ENCODE results near the gene MSANTD7. TPM values are rescaled to one million over a fixed set of nuclear protein-coding genes. Genes with fewer than 3 reads are reported as not detected.

Gene MSANTD7
- total RNA-seq, 1 experiment from 2014 or later, result 14.3 TPM

- no peak for TF ChIP-seq AFF4 (CRISPR knock-in tag; IDR thresholded peaks at IDR 0.05; ENCODE audit: borderline replicate concordance)
- no peak for TF ChIP-seq OVOL2 (CRISPR knock-in tag; IDR thresholded peaks at IDR 0.05; ENCODE audit: borderline replicate concordance)
- no peak for TF ChIP-seq ZBTB43 (CRISPR knock-in tag; IDR thresholded peaks at IDR 0.05)
- TF ChIP-seq NFE2L1 (CRISPR knock-in tag; IDR thresholded peaks at IDR 0.05), result no peak
Observed at GRCh38 chr10:14844948-14845347, 6.8 kb downstream of the MSANTD7 start (continued).

GRCh38 chr10:14852236-14852635 is 14.1 kb downstream of the MSANTD7 start:
- DNase-seq (ENCODE audit: low spot score) (no peak), ATAC-seq (no peak)
- Mint-ChIP-seq H3K9me3 (no peaks in the 10 kb centered on the region), H3K27me3 (ENCODE audit: low read depth) (no peaks in the 10 kb centered on the region), H3K27ac (no peak overlapping the region), H3K4me1 (no peaks in the 10 kb centered on the region), H3K36me3 (peaks cover 27% of the 10 kb centered on the region), H3K4me3 (no peak overlapping the region)
- TF ChIP-seq ZNF281 (CRISPR knock-in tag; IDR thresholded peaks at IDR 0.05), result no peak
- no peak for TF ChIP-seq FOXP1 (CRISPR knock-in tag; IDR thresholded peaks at IDR 0.05; ENCODE audit: borderline replicate concordance)
- no peak for TF ChIP-seq SP1 (CRISPR knock-in tag; conservative IDR thresholded peaks at IDR 0.05)
- TF ChIP-seq IRF2 (CRISPR knock-in tag; IDR thresholded peaks at IDR 0.05; ENCODE audit: borderline replicate concordance, low read depth), result no peak
- no peak for TF ChIP-seq TEAD1 (CRISPR knock-in tag; IDR thresholded peaks at IDR 0.05)
- no peak for TF ChIP-seq TEAD4 (CRISPR knock-in tag; IDR thresholded peaks at IDR 0.05)
- TF ChIP-seq ZNF671 (CRISPR knock-in tag; IDR thresholded peaks at IDR 0.05), result no peak
- TF ChIP-seq SMAD4 (CRISPR knock-in tag; IDR thresholded peaks at IDR 0.05), result no peak
- no peak for TF ChIP-seq ZNF263 (CRISPR knock-in tag; IDR thresholded peaks at IDR 0.05; ENCODE audit: low read depth)
- no peak for TF ChIP-seq MYBL2 (CRISPR knock-in tag; IDR thresholded peaks at IDR 0.05)
- TF ChIP-seq HMGA2 (CRISPR knock-in tag; IDR thresholded peaks at IDR 0.05), result no peak
- no peak for TF ChIP-seq USF2 (CRISPR knock-in tag; IDR thresholded peaks at IDR 0.05)
- no peak for TF ChIP-seq FOXJ3 (CRISPR knock-in tag; IDR thresholded peaks at IDR 0.05; ENCODE audit: borderline replicate concordance)
- no peak for TF ChIP-seq ATF6 (CRISPR knock-in tag; IDR thresholded peaks at IDR 0.05)
- no peak for TF ChIP-seq KAT7 (CRISPR knock-in tag; IDR thresholded peaks at IDR 0.05; ENCODE audit: borderline replicate concordance)
- POLR2A ChIA-PET, result no interaction called here
- CTCF ChIA-PET, result no interaction called here
